OCI-LY1 (cell line): ENCODE data around the gene TNNI3.

Source experiments
- EZH2 ChIP-seq: fragments of 200-600 bp; sonication (generic), shearing (Covaris generic); IDR thresholded peaks from 2 replicates; pipeline ENCODE4 v1.8.0; 2017; ENCODE audit warnings: borderline replicate concordance, mixed run types, mild to moderate bottlenecking, antibody characterized with exemption, low read length, moderate library complexity, mixed read lengths
- TF ChIP-seq, protein P1 (sequence below): fragments of 200-600 bp; sonication (generic), shearing (Covaris generic); IDR thresholded peaks from 2 replicates; pipeline ENCODE4 v1.5.1; 2017; ENCODE audit warnings: mild to moderate bottlenecking, antibody characterized with exemption, low read length, moderate library complexity, mixed read lengths

DNA sequence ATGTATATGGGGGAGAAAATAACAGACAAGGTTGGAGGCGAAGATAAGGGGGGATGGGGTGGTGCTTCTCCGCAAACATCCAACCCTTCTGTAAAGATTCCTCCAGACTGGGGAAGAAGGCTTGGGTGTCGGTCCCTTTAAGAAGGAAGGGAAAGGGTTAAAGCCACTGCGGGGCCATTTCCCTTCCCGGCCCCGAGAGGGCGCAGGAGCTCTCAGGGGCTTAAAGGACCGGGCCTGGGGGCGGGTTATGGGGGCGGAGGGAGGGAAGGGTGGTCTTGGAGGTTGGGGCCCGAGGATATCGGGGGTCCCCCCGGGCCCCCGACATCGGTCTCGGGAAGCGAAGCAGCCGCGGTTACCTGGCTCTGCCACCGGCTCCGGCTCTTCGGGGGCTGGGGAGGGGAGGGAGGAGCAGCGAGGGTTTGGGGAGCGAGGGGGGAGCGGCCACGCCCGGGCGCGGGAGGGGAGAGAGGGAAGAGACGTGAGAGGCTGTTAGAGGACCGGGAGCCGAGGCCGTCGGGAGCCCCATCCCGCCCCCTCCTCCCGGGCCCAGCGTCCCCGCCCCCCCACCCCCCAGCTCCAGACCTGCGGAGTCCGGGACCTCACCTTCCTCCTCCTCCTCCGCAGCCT, 11.3 kb downstream of the TNNI3 start:
- TF ChIP-seq, protein P1, sequence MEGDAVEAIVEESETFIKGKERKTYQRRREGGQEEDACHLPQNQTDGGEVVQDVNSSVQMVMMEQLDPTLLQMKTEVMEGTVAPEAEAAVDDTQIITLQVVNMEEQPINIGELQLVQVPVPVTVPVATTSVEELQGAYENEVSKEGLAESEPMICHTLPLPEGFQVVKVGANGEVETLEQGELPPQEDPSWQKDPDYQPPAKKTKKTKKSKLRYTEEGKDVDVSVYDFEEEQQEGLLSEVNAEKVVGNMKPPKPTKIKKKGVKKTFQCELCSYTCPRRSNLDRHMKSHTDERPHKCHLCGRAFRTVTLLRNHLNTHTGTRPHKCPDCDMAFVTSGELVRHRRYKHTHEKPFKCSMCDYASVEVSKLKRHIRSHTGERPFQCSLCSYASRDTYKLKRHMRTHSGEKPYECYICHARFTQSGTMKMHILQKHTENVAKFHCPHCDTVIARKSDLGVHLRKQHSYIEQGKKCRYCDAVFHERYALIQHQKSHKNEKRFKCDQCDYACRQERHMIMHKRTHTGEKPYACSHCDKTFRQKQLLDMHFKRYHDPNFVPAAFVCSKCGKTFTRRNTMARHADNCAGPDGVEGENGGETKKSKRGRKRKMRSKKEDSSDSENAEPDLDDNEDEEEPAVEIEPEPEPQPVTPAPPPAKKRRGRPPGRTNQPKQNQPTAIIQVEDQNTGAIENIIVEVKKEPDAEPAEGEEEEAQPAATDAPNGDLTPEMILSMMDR, result peak; percentile 76
- TF ChIP-seq EZH2, result no peak
